Nephron progenitor cell (in vitro differentiated cells): ENCODE results near the gene ABCG1.

Source experiments
- DNase-seq: peaks from one replicate; pipeline ENCODE4 v3.0.0; 2021
- H3K27ac Mint-ChIP-seq: 2 replicates; pipeline ENCODE4 v1.8.0; 2021; ENCODE audit warnings: mild to moderate bottlenecking, moderate library complexity, mixed read lengths
- H3K27me3 Mint-ChIP-seq: 2 replicates; pipeline ENCODE4 v1.8.0; 2021; ENCODE audit warnings: mild to moderate bottlenecking, low read depth, mixed read lengths; ENCODE audit not compliant: poor library complexity
- H3K36me3 Mint-ChIP-seq: 2 replicates; pipeline ENCODE4 v1.8.0; 2021; ENCODE audit warnings: low read depth, mixed read lengths
- H3K4me1 Mint-ChIP-seq: 2 replicates; pipeline ENCODE4 v1.8.0; 2021; ENCODE audit warnings: mixed read lengths
- H3K4me3 Mint-ChIP-seq: 2 replicates; pipeline ENCODE4 v1.8.0; 2021; ENCODE audit warnings: mild to moderate bottlenecking, moderate library complexity, mixed read lengths
- H3K9me3 Mint-ChIP-seq: 2 replicates; pipeline ENCODE4 v1.8.0; 2021; ENCODE audit warnings: mild to moderate bottlenecking, moderate library complexity, mixed read lengths
- TF ChIP-seq, protein P1 (sequence below): fragments of 200-600 bp; sonication (generic); IDR thresholded peaks from 2 replicates; pipeline ENCODE4 v1.5.0; 2021; ENCODE audit warnings: antibody characterized with exemption

Gene ABCG1

DNA sequence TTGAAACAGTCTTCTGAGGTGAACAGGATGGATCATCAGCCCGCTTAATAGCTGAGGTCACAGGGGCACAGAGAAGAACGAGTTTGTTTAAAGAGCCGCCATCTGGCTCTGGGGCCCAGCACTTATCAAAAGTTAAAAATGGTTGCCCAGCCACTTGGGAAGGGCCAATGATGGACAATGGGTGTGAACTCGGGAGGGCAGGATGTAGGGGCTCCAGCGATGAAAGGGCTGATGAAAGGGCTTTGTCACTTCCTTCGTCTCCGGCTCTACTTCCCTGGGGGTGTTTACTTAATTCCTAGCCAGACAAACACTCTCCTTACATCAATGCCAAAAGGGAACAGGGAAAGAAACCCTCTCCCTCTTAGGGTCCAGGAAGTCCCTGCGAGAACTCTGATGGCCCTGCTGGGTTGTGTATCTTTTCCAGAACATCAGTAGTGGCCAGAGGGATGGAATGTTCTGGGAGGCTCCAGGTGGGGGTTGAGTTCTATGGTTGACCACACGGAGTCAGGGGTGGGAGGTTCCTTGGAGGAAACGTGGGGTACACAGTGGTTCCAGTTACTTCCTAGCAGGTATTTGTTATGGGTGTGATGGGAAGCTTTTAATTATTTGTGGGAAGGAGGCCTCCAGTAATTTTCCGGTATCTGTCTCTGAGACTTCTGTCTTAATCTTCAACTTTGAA lies 9.0 kb upstream of the ABCG1 start:
- H3K27ac Mint-ChIP-seq = peak overlapping the region; percentile 70
- peaks cover 29% of the 10 kb centered on the region for H3K4me1 Mint-ChIP-seq
- peaks cover 12% of the 10 kb centered on the region for H3K27me3 Mint-ChIP-seq
- H3K4me3 Mint-ChIP-seq = no peak overlapping the region
- TF ChIP-seq, protein P1, sequence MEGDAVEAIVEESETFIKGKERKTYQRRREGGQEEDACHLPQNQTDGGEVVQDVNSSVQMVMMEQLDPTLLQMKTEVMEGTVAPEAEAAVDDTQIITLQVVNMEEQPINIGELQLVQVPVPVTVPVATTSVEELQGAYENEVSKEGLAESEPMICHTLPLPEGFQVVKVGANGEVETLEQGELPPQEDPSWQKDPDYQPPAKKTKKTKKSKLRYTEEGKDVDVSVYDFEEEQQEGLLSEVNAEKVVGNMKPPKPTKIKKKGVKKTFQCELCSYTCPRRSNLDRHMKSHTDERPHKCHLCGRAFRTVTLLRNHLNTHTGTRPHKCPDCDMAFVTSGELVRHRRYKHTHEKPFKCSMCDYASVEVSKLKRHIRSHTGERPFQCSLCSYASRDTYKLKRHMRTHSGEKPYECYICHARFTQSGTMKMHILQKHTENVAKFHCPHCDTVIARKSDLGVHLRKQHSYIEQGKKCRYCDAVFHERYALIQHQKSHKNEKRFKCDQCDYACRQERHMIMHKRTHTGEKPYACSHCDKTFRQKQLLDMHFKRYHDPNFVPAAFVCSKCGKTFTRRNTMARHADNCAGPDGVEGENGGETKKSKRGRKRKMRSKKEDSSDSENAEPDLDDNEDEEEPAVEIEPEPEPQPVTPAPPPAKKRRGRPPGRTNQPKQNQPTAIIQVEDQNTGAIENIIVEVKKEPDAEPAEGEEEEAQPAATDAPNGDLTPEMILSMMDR = no peak
- H3K9me3 Mint-ChIP-seq = peaks cover 39% of the 10 kb centered on the region
- no peak for DNase-seq
- peaks cover 18% of the 10 kb centered on the region for H3K36me3 Mint-ChIP-seq

DNA sequence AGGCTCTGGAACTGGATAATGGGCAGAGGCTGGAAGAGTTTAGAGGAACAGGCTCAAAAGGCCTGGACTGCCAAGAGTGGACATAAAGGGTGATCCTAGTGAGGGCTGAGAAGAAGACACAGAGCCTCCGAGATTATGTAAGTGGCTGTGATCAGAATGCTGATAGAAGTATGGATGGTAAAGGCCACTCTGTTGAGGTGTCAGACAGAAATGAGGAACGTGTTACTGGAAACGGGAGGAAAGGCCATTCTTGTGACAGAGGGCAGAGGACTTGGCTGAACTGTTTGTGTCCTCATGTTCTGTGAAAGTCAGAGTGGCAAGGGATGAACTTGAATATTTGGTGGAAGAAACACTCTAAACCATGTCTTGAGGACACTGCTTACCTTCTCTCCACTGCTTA lies 6.7 kb upstream of the ABCG1 start:
- TF ChIP-seq, protein P1 = no peak
- peaks cover 30% of the 10 kb centered on the region for H3K27me3 Mint-ChIP-seq
- no peak for DNase-seq
- H3K4me1 Mint-ChIP-seq = peaks cover 29% of the 10 kb centered on the region
- no peak overlapping the region for H3K27ac Mint-ChIP-seq
- peaks cover under 1% of the 10 kb centered on the region for H3K36me3 Mint-ChIP-seq
- no peak overlapping the region for H3K4me3 Mint-ChIP-seq
- H3K9me3 Mint-ChIP-seq = peaks cover 32% of the 10 kb centered on the region

DNA sequence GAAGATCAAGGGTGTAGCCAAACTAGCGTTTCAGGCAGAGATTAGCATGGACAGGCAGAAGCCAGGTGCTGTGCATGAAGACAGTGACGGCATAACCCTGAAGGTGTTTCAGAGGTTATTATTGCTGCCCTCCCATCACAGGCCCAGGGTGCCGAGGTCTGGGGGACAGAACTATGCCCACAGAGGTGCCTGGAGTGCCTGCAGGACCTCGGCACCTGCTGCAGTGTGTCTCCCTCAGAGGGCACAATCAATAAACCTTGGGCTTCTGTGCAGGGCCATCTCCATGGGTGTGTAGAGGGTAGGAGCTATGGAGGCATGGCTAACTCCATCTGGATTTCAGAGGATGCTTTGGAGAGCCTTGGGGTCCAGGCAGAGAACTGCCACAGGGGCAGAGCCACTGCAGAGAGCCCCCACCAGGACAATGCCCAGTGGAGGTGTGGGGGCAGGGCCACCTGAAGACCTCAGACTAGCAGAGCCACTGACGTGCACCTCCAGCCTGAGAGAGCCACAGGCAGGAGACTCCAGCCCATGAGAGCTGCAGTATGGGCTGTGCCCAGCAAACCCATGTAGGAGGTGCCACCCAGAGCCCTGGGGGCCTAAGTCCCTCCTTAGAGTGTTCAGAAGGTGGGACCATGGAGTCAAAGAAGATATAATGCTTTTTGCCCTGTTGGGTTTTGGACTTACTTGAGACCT lies 5.7 kb upstream of the ABCG1 start:
- no peak for DNase-seq

DNA sequence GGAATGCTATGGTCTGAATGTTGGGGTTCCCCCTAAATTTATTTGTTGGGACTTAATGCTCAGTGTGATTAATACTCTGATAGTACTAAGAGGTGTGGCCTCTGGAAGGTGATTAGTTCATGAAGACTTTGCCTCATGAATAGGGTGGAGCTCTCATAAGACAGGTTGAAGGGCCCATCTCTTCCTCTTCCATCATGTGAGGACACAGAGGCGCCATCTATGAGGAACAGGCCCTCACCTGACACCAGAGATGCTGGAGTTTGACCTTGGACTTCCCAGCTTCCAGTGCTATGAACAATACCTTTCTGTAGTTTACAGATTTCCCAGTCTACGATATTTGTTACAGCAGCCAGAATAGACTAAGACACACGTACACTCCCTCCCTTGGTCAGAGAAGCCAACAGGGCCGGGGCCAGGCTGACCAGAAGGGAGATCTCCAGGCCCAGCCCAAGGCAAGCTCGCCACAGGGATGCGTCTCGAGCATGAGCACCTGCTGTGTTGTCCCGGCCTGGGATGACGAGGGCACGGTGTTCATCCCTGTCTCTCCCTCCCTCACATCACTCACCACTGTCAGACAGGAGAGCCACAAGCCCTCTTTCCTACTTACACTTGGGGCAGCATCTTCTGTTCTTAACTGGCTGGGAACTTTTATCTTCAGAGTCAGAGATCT lies 4.7 kb upstream of the ABCG1 start:
- Mint-ChIP-seq H3K4me1 (peaks cover 17% of the 10 kb centered on the region), H3K36me3 (no peaks in the 10 kb centered on the region), H3K9me3 (peaks cover 26% of the 10 kb centered on the region), H3K27ac (no peak overlapping the region), H3K4me3 (no peak overlapping the region), H3K27me3 (peaks cover 43% of the 10 kb centered on the region)
- TF ChIP-seq, protein P1 = no peak
- DNase-seq = no peak

More for the DNA sequence above, 5.7 kb upstream of the ABCG1 start:
- Mint-ChIP-seq H3K9me3 (peaks cover 28% of the 10 kb centered on the region), H3K27ac (no peak overlapping the region), H3K4me1 (peaks cover 27% of the 10 kb centered on the region), H3K36me3 (no peaks in the 10 kb centered on the region), H3K4me3 (no peak overlapping the region), H3K27me3 (peaks cover 39% of the 10 kb centered on the region)
- TF ChIP-seq, protein P1 = no peak

DNA sequence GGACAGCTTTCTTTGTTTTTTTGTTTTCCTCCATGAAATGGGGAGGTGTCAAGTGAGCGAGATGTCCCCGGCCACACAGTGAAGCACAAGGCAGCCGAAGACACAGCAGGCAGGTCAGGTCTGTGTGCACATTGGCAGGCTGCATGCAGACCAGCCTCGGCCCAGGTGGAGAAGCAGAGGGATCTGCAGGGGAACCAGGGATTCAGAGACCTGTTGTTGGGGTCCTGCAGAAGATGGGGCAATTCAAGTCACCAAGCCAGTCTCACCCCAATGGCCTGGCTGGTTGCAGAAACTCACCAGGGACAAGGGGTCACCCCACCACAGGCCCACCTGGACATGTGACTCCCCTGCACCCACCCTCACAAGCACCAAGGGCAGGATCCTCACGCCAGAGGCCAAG lies 4.0 kb upstream of the ABCG1 start:
- Mint-ChIP-seq H3K27me3 (peaks cover 50% of the 10 kb centered on the region), H3K36me3 (no peaks in the 10 kb centered on the region), H3K4me1 (peaks cover 11% of the 10 kb centered on the region), H3K4me3 (no peak overlapping the region), H3K9me3 (peaks cover 26% of the 10 kb centered on the region), H3K27ac (no peak overlapping the region)
- no peak for DNase-seq
- TF ChIP-seq, protein P1 = no peak
